Choroid plexus epithelial cell (primary cell): Measurements from ENCODE around the gene GNA15.
A peak's percentile ranks its signal among the peaks of the same experiment; 100 is the strongest.

Experiments used
- DNase-seq: peaks from one replicate; pipeline ENCODE4 v3.0.0-alpha.2; 2010; ENCODE audit warnings: low read depth
- H3K4me3 ChIP-seq: 2 replicates; pipeline ENCODE4 v1.5.1; 2011; ENCODE audit warnings: low read depth, mild to moderate bottlenecking, control low read depth, low read length, moderate library complexity
- CTCF ChIP-seq: conservative IDR thresholded peaks from 2 replicates; pipeline ENCODE4 v1.5.1; 2011; ENCODE audit warnings: low read depth, mild to moderate bottlenecking, control low read depth, inconsistent platforms, low read length, moderate library complexity

Gene GNA15

GRCh38 chr19:3102239-3103140 lies 33.3 kb upstream of the GNA15 start:
- DNase-seq: no peak
- no peak for TF ChIP-seq CTCF
- no peak overlapping the region for H3K4me3 ChIP-seq

- DNase-seq: no peak
- TF ChIP-seq CTCF: no peak
- H3K4me3 ChIP-seq: no peak overlapping the region
These were observed 31.2 kb upstream of the GNA15 start for GRCh38 chr19:3104708-3104983.

GRCh38 chr19:3105641-3106508 lies 30.0 kb upstream of the GNA15 start:
- no peak overlapping the region for H3K4me3 ChIP-seq
- no peak for DNase-seq
- no peak for TF ChIP-seq CTCF

GRCh38 chr19:3106509-3107141 lies 29.2 kb upstream of the GNA15 start:
- no peak overlapping the region for H3K4me3 ChIP-seq
- TF ChIP-seq CTCF: no peak
- no peak for DNase-seq

- no peak for TF ChIP-seq CTCF
- no peak overlapping the region for H3K4me3 ChIP-seq
- no peak for DNase-seq
These were observed 28.2 kb upstream of the GNA15 start for GRCh38 chr19:3107658-3108057.

GRCh38 chr19:3108775-3109174 lies 27.1 kb upstream of the GNA15 start:
- TF ChIP-seq CTCF: peak; percentile 92
- peak; percentile 72 for DNase-seq
- no peak overlapping the region for H3K4me3 ChIP-seq
